GM18517 (cell line): Measurements from ENCODE around the gene SCTR.

Experiments used
- ATAC-seq: cut with Tn5 transposase; IDR thresholded peaks from one replicate; pipeline ENCODE4 v1.9.1; 2021; ENCODE audit warnings: mild to moderate bottlenecking, moderate library complexity; ENCODE audit not compliant: unreplicated experiment

The SCTR gene

GRCh38 chr2:119449521-119449920, 74.8 kb downstream of the SCTR start:
- ATAC-seq = no peak

- no peak for ATAC-seq
Measured at GRCh38 chr2:119448427-119449141, 75.7 kb downstream of the SCTR start.

GRCh38 chr2:119446037-119446436, 78.2 kb downstream of the SCTR start:
- no peak for ATAC-seq

- ATAC-seq = no peak
Measured at GRCh38 chr2:119442850-119443249, 81.4 kb downstream of the SCTR start.

- ATAC-seq = no peak
Measured at GRCh38 chr2:119442226-119442619, 82.1 kb downstream of the SCTR start.

- no peak for ATAC-seq
Measured at GRCh38 chr2:119441376-119442225, 82.7 kb downstream of the SCTR start.

- no peak for ATAC-seq
Measured at GRCh38 chr2:119440873-119441272, 83.4 kb downstream of the SCTR start.

GRCh38 chr2:119440501-119440870, 83.8 kb downstream of the SCTR start:
- ATAC-seq = no peak

GRCh38 chr2:119439574-119440500, 84.4 kb downstream of the SCTR start:
- no peak for ATAC-seq

- ATAC-seq = no peak
Measured at GRCh38 chr2:119438726-119439284, 85.5 kb downstream of the SCTR start.

GRCh38 chr2:119438128-119438656, 86.1 kb downstream of the SCTR start:
- no peak for ATAC-seq

GRCh38 chr2:119436993-119437772, 87.1 kb downstream of the SCTR start:
- ATAC-seq = no peak

GRCh38 chr2:119435953-119436297, 88.4 kb downstream of the SCTR start:
- ATAC-seq = no peak

- no peak for ATAC-seq
Measured at GRCh38 chr2:119435081-119435952, 89.0 kb downstream of the SCTR start.

- ATAC-seq = no peak
Measured at GRCh38 chr2:119434664-119435063, 89.6 kb downstream of the SCTR start.

GRCh38 chr2:119433636-119434327, 90.5 kb downstream of the SCTR start:
- no peak for ATAC-seq

- no peak for ATAC-seq
Measured at GRCh38 chr2:119432851-119433522, 91.3 kb downstream of the SCTR start.
